ENCODE data around the gene ECHS1. TPM values are rescaled to one million over a fixed set of nuclear protein-coding genes. Genes with fewer than 3 reads are reported as not detected.

Gene ECHS1
- total and polyA plus RNA-seq, 9 of the 15 experiments (the other 6 are each of a cell fraction or from before 2014, with no cell fraction given): 16.6 to 100 (median 68.1) TPM

GRCh38 chr10:133342942-133343341, 30.2 kb downstream of the ECHS1 start:
- 44% methylated on average over 7 of the region's 8 CpGs for WGBS (ENCODE audit: insufficient coverage, low coverage, missing lambda C conversion rate)
- Histone ChIP-seq H3K4me1 (replicated peaks in 1 of 2; ENCODE audit: control insufficient read depth in 2 of 2, insufficient read depth in 2 of 2, low read length in 2 of 2) (peaks cover 9 to 19% of the 10 kb centered on the region in 2 experiments; a peak in 4 of 5 replicates), H3K27me3 (ENCODE audit: control insufficient read depth in 2 of 2, insufficient read depth in 2 of 2, low read length in 2 of 2) (no peaks in the 10 kb centered on the region; a peak in 1 of 5 replicates), H3K79me2 (ENCODE audit: control insufficient read depth, insufficient read depth, low read length) (no peaks in the 10 kb centered on the region), H3K4me3 (no peak overlapping the region), H3K9ac (ENCODE audit: insufficient read depth in 1 of 2, low read depth in 2 of 2, low read length in 2 of 2) (peak overlapping the region in 1 of 2 experiments; percentile 63; a peak in 1 of 4 replicates), H3K9me3 (replicated peaks; ENCODE audit: control insufficient read depth, insufficient read depth, low read depth, low read length) (no peaks in the 10 kb centered on the region), H3K27ac (ENCODE audit: extremely low read depth, low read depth, low read length) (no peak overlapping the region), H2AFZ (ENCODE audit: low read depth, low read length) (peak overlapping the region; percentile 52; the same call in 1 of the 2 replicates), H3K36me3 (ENCODE audit: control insufficient read depth, insufficient read depth, low read length) (no peaks in the 10 kb centered on the region), H3K9me1 (ENCODE audit: control insufficient read depth, insufficient read depth, low read length) (no peaks in the 10 kb centered on the region), H4K20me1 (replicated peaks; ENCODE audit: control insufficient read depth, insufficient read depth, low read length) (no peaks in the 10 kb centered on the region), H3K4me2 (ENCODE audit: insufficient read depth, low read length) (peak overlapping the region; percentile 25; the same call in 1 of the 2 replicates)
- DNase-seq (ENCODE audit: extremely low read depth in 1 of 4, low spot score in 3 of 4): no peak
- in situ Hi-C loops (cut with MboI) (no loop called here), intact Hi-C loops (cut with micrococcal nuclease) (no loop called here)
- peak; percentile 16; the same call in 1 of the 3 replicates for ATAC-seq
- BruUV-seq (replicated peaks): no TSS peak
- CTCF ChIA-PET (ENCODE audit: low intra/inter-chr PET ratio): no interaction called here
- no peak for FAIRE-seq
- POLR2A ChIA-PET: no interaction called here
- TF ChIP-seq CSDE1 (IDR thresholded peaks at IDR 0.05) (no peak), GATAD2A (IDR thresholded peaks at IDR 0.05) (no peak), MTA2 (IDR thresholded peaks at IDR 0.05; ENCODE audit: low read depth) (no peak), TBP (optimal IDR thresholded peaks at IDR 0.05; ENCODE audit: low read depth, low read length) (no peak), RREB1 (CRISPR knock-in tag; IDR thresholded peaks at IDR 0.05) (no peak), POLR2B (IDR thresholded peaks at IDR 0.05; ENCODE audit: low read depth, partially characterized antibody) (no peak), SMAD2 (IDR thresholded peaks at IDR 0.05; ENCODE audit: low read depth, low read length) (no peak), TCF7 (IDR thresholded peaks at IDR 0.05; ENCODE audit: borderline replicate concordance) (no peak), ZNF407 (IDR thresholded peaks at IDR 0.05; ENCODE audit: low read depth) (no peak), HDAC8 (tag; IDR thresholded peaks at IDR 0.05) (no peak), ARHGAP35 (IDR thresholded peaks at IDR 0.05; ENCODE audit: partially characterized antibody) (no peak)
